SJCRH30 (cell line): Measurements from ENCODE around the gene UBE2R2. TPM values are rescaled to one million over a fixed set of nuclear protein-coding genes. Genes with fewer than 3 reads are reported as not detected.

Experiments used
- DNase-seq, 2 experiments: peaks; one replicate each; pipeline ENCODE4 v3.0.0-alpha.2; 2015 to 2020
- H3K27ac ChIP-seq: fragments of 250-450 bp; sonication (Bioruptor Pico); 2 replicates; pipeline ENCODE4 v1.5.1; 2020; ENCODE audit warnings: mild to moderate bottlenecking, moderate library complexity
- H3K27me3 ChIP-seq: fragments of 250-450 bp; sonication (Bioruptor Pico); 2 replicates; pipeline ENCODE4 v1.5.1; 2020; ENCODE audit warnings: mild to moderate bottlenecking, moderate library complexity
- H3K36me3 ChIP-seq: fragments of 250-450 bp; sonication (Bioruptor Pico); 2 replicates; pipeline ENCODE4 v1.5.1; 2020; ENCODE audit warnings: mild to moderate bottlenecking, moderate library complexity
- H3K4me1 ChIP-seq: fragments of 250-450 bp; sonication (Bioruptor Pico); 2 replicates; pipeline ENCODE4 v1.5.1; 2020; ENCODE audit warnings: mild to moderate bottlenecking, moderate library complexity
- H3K4me3 ChIP-seq: fragments of 250-450 bp; sonication (Bioruptor Pico); 2 replicates; pipeline ENCODE4 v1.5.1; 2020; ENCODE audit warnings: mild to moderate bottlenecking, moderate library complexity
- H3K9me3 ChIP-seq: fragments of 250-450 bp; sonication (Bioruptor Pico); replicated peaks from 2 replicates; pipeline ENCODE4 v1.5.1; 2020; ENCODE audit warnings: mild to moderate bottlenecking, moderate library complexity
- total RNA-seq: library from RNA; depleted of rRNA; stranded (reverse); fragments of >200 nt; shearing (Covaris generic); gene quantifications from 2 replicates; pipeline ENCODE4 v1.2.3, GENCODE V29; 2014

Gene UBE2R2
- total RNA-seq, 1 experiment from 2014 or later: 24.5 TPM

- Histone ChIP-seq H3K27ac (no peak overlapping the region), H3K4me3 (no peak overlapping the region), H3K4me1 (no peaks in the 10 kb centered on the region), H3K36me3 (peaks cover 57% of the 10 kb centered on the region), H3K27me3 (no peaks in the 10 kb centered on the region), H3K9me3 (no peaks in the 10 kb centered on the region)
- no peak for DNase-seq
Observed at GRCh38 chr9:33914887-33915628, 98.1 kb downstream of the UBE2R2 start.

- Histone ChIP-seq H3K4me1 (no peaks in the 10 kb centered on the region), H3K9me3 (no peaks in the 10 kb centered on the region), H3K27me3 (no peaks in the 10 kb centered on the region), H3K27ac (no peak overlapping the region), H3K36me3 (peaks cover 68% of the 10 kb centered on the region), H3K4me3 (no peak overlapping the region)
- no peak for DNase-seq
Observed at GRCh38 chr9:33917036-33917435, 100.1 kb downstream of the UBE2R2 start.

GRCh38 chr9:33919276-33919897, 102.4 kb downstream of the UBE2R2 start:
- Histone ChIP-seq H3K36me3 (peaks cover 69% of the 10 kb centered on the region), H3K4me1 (no peaks in the 10 kb centered on the region), H3K27me3 (no peaks in the 10 kb centered on the region), H3K9me3 (no peaks in the 10 kb centered on the region), H3K27ac (no peak overlapping the region), H3K4me3 (no peak overlapping the region)
- DNase-seq: no peak

- H3K27ac ChIP-seq: no peak overlapping the region
- no peak overlapping the region for H3K4me3 ChIP-seq
- no peaks in the 10 kb centered on the region for H3K9me3 ChIP-seq
- no peaks in the 10 kb centered on the region for H3K27me3 ChIP-seq
- peak; percentile 25 to 43 for DNase-seq
- H3K36me3 ChIP-seq: peaks cover 68% of the 10 kb centered on the region
- no peaks in the 10 kb centered on the region for H3K4me1 ChIP-seq
Observed at GRCh38 chr9:33921967-33922895, 105.3 kb downstream of the UBE2R2 start.

GRCh38 chr9:33923079-33923478, 106.1 kb downstream of the UBE2R2 start:
- H3K9me3 ChIP-seq: no peaks in the 10 kb centered on the region
- no peak for DNase-seq
- H3K36me3 ChIP-seq: peaks cover 66% of the 10 kb centered on the region
- H3K4me1 ChIP-seq: no peaks in the 10 kb centered on the region
- H3K27ac ChIP-seq: no peak overlapping the region
- no peak overlapping the region for H3K4me3 ChIP-seq
- no peaks in the 10 kb centered on the region for H3K27me3 ChIP-seq

GRCh38 chr9:33923998-33924701, 107.2 kb downstream of the UBE2R2 start:
- Histone ChIP-seq H3K36me3 (peaks cover 59% of the 10 kb centered on the region), H3K9me3 (no peaks in the 10 kb centered on the region), H3K27ac (no peak overlapping the region), H3K4me1 (no peaks in the 10 kb centered on the region), H3K4me3 (no peak overlapping the region), H3K27me3 (no peaks in the 10 kb centered on the region)
- no peak for DNase-seq

GRCh38 chr9:33924978-33925797, 108.2 kb downstream of the UBE2R2 start:
- DNase-seq: peak; percentile 41 to 67
- Histone ChIP-seq H3K4me1 (no peaks in the 10 kb centered on the region), H3K27me3 (no peaks in the 10 kb centered on the region), H3K4me3 (no peak overlapping the region), H3K36me3 (peaks cover 50% of the 10 kb centered on the region), H3K27ac (no peak overlapping the region), H3K9me3 (no peaks in the 10 kb centered on the region)

GRCh38 chr9:33926746-33927485, 110.0 kb downstream of the UBE2R2 start:
- Histone ChIP-seq H3K4me3 (no peak overlapping the region), H3K27ac (no peak overlapping the region), H3K4me1 (no peaks in the 10 kb centered on the region), H3K36me3 (peaks cover 36% of the 10 kb centered on the region), H3K27me3 (no peaks in the 10 kb centered on the region), H3K9me3 (no peaks in the 10 kb centered on the region)
- no peak for DNase-seq

- DNase-seq: no peak
- Histone ChIP-seq H3K27ac (no peak overlapping the region), H3K9me3 (no peaks in the 10 kb centered on the region), H3K4me3 (no peak overlapping the region), H3K4me1 (no peaks in the 10 kb centered on the region), H3K27me3 (no peaks in the 10 kb centered on the region), H3K36me3 (peaks cover 28% of the 10 kb centered on the region)
Observed at GRCh38 chr9:33927694-33928093, 110.7 kb downstream of the UBE2R2 start.

GRCh38 chr9:33931326-33931725, 114.4 kb downstream of the UBE2R2 start:
- H3K27ac ChIP-seq: no peak overlapping the region
- no peak overlapping the region for H3K4me3 ChIP-seq
- no peaks in the 10 kb centered on the region for H3K9me3 ChIP-seq
- no peak for DNase-seq
- H3K27me3 ChIP-seq: no peaks in the 10 kb centered on the region
- H3K36me3 ChIP-seq: peaks cover 21% of the 10 kb centered on the region
- no peaks in the 10 kb centered on the region for H3K4me1 ChIP-seq

- H3K36me3 ChIP-seq: peaks cover 20% of the 10 kb centered on the region
- H3K4me1 ChIP-seq: no peaks in the 10 kb centered on the region
- no peaks in the 10 kb centered on the region for H3K27me3 ChIP-seq
- H3K9me3 ChIP-seq: no peaks in the 10 kb centered on the region
- no peak for DNase-seq
- no peak overlapping the region for H3K27ac ChIP-seq
- no peak overlapping the region for H3K4me3 ChIP-seq
Observed at GRCh38 chr9:33932078-33932807, 115.3 kb downstream of the UBE2R2 start.

GRCh38 chr9:33934188-33934878, 117.4 kb downstream of the UBE2R2 start:
- no peak overlapping the region for H3K27ac ChIP-seq
- H3K9me3 ChIP-seq: no peaks in the 10 kb centered on the region
- H3K36me3 ChIP-seq: peaks cover 20% of the 10 kb centered on the region
- no peaks in the 10 kb centered on the region for H3K27me3 ChIP-seq
- H3K4me3 ChIP-seq: no peak overlapping the region
- no peaks in the 10 kb centered on the region for H3K4me1 ChIP-seq
- no peak for DNase-seq
